NT2/D1 (cell line): ENCODE data around the gene RTCB.
"Not testable (repeated sequence)": the region's sequence is repeated elsewhere in the genome, so short reads cannot be mapped to it uniquely, and the experiment has no call there.

Experiments
- SUZ12 ChIP-seq: IDR thresholded peaks from 2 replicates; pipeline ENCODE4 v1.6.1; 2011; ENCODE audit not compliant: insufficient read length, insufficient read depth; ENCODE audit errors: extremely low read depth
- ZNF274 ChIP-seq: IDR thresholded peaks from 2 replicates; pipeline ENCODE4 v1.6.1; 2011; ENCODE audit warnings: mild to moderate bottlenecking, low read depth, low read length

DNA sequence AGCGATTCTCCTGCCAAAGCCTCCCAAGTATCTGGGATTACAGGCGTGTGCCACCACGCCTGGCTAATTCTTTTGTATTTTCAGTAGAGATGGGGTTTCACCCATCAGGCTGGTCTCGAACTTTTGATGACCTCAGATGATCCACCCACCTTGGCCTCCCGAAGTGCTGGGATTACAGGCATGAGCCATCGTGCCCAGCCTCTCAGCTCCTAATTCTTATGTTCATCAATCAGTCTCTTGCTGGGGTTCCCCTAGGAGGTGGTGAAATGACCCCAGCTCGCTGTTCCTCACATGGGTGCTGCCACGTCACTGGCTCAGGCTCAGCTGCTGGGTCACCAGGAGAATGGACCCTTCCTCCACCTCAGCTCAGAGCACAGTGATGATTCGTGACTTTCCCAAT lies 54.5 kb downstream of the RTCB start, which contains the start of gene RFPL3:
- TF ChIP-seq ZNF274, SUZ12: not testable (repeated sequence)
